ENCODE measurements around the gene SLC45A3.

Gene SLC45A3

DNA sequence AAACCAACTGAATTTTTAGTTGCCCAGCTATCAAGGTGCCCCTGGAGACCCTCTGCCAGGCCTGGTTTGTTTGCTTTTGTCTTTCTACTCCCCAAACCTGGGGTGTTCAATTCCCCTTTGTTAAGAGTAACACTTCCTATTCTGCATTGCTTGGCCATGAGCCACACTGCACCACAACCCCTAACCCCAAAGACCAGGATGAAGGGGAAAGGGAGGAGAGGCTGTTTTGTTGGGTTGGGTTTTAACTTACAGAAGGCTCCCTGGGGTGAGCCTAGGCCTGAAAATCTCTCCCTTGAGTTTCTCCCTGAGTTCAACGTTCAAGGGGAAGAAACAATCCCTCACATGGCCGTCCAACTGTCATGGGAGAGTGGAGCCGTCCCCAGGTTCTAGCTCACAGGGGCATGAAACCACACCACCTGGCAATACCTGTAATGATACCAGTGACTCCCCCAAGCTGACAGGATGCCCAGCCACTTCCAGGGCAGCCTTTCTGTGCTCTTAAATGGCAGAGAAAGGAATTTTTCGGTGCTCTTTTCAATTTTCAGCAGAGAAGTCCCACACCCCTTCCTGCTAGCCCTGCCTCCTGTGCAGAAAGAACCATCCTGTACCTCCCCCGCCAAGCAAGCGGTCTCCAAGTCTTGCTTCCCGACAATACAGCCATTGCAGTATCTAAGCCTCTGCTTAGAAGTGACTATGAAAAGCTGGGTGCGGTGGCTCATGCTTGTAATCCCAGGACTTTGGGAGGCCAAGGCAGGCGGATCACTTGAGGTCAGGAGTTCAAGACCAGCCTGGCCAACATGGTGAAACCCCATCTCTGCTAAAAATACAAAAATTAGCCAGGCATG is 14.9 kb downstream of the SLC45A3 start:
- Histone ChIP-seq H2BK12ac (ENCODE audit: low read length in 2 of 2) (no peak overlapping the region), H2BK15ac (ENCODE audit: low read depth, poor library complexity, severe bottlenecking) (no peak overlapping the region), H3K4me1 (ENCODE audit: control insufficient read depth, insufficient read depth, low read depth, low read length) (peaks cover 35% of the 10 kb centered on the region), H3K79me1 (replicated peaks; ENCODE audit: low read length, poor library complexity, severe bottlenecking) (peaks cover 43% of the 10 kb centered on the region), H3K14ac (ENCODE audit: low read length in 2 of 2) (no peak overlapping the region), H3K36me3 (ENCODE audit: control insufficient read depth in 1 of 2, insufficient read depth in 2 of 2, low read depth in 1 of 2, low read length in 2 of 2) (peaks cover 0 to 34% of the 10 kb centered on the region in 2 experiments), H3K9ac (ENCODE audit: low read length) (no peak overlapping the region), H3K4me2 (ENCODE audit: low read length, poor library complexity, severe bottlenecking) (no peak overlapping the region), H3K27me3 (ENCODE audit: control insufficient read depth in 1 of 2, insufficient read depth in 1 of 2, low read length in 2 of 2) (peaks cover 0 to 35% of the 10 kb centered on the region in 2 experiments), H3K23ac (ENCODE audit: low read length in 2 of 2) (no peak overlapping the region), H2BK5ac (ENCODE audit: low read depth, low read length, poor library complexity, severe bottlenecking) (no peak overlapping the region), H4K8ac (ENCODE audit: low read length) (no peak overlapping the region), H3K27ac (ENCODE audit: low read length, poor library complexity, severe bottlenecking) (peak overlapping the region; percentile 20), H2AK5ac (ENCODE audit: low read length, severe bottlenecking) (no peak overlapping the region), H3K9me3 (ENCODE audit: control insufficient read depth, low read length) (no peaks in the 10 kb centered on the region), H4K91ac (ENCODE audit: low read length) (no peak overlapping the region), H2AFZ (ENCODE audit: low read depth, low read length) (no peak overlapping the region), H3K4me3 (ENCODE audit: insufficient read depth in 1 of 2, low read depth in 1 of 2, low read length in 2 of 2) (no peak overlapping the region), H3K4ac (ENCODE audit: low read depth in 1 of 2, low read length in 2 of 2) (no peak overlapping the region), H2BK120ac (ENCODE audit: low read depth, low read length) (no peak overlapping the region), H3K18ac (ENCODE audit: low read depth in 1 of 2, low read length in 2 of 2) (no peak overlapping the region)
- WGBS, result 95% methylated on average over 8 of the region's 9 CpGs
- no peak for DNase-seq

DNA sequence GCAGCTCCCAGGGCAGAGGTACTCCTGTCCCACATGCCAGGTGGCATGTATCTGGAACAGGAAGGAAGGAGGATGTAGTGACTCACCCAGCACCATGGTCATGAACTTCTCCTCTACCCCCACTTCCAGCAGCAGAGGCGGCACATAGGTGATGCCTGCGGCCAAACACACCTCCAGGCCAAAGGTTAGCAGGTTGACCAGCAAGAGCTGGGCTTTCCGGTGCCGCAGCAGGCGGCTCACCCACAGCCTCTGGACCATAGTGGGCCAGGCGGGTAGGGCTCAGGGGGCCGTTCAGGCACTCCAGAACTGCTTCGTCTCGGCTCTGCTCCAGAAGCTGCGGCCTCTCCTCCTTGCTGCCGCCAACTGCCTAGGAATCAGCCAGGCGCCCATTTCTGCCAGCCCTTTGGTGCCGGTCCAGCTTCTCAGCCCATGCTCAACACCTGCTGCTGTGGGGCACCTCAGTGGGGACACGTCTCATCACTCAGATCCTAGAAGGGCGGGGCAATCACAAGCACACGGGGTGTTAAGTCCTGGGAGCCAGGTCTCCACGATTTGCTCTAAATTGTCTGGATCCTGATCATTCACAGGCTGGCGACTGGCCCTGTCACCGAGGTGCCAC is 15.8 kb downstream of the SLC45A3 start:
- Histone ChIP-seq H3K14ac (ENCODE audit: low read length in 2 of 2) (no peak overlapping the region), H2BK12ac (ENCODE audit: low read length in 2 of 2) (no peak overlapping the region), H3K79me1 (replicated peaks; ENCODE audit: low read length, poor library complexity, severe bottlenecking) (peaks cover 34% of the 10 kb centered on the region), H3K9me3 (ENCODE audit: control insufficient read depth, low read length) (no peaks in the 10 kb centered on the region), H2AFZ (ENCODE audit: low read depth, low read length) (no peak overlapping the region), H3K18ac (ENCODE audit: low read depth in 1 of 2, low read length in 2 of 2) (peak overlapping the region in 1 of 2 experiments; percentile 19), H3K9ac (ENCODE audit: low read length) (no peak overlapping the region), H3K4me3 (ENCODE audit: insufficient read depth in 1 of 2, low read depth in 1 of 2, low read length in 2 of 2) (no peak overlapping the region), H3K27ac (ENCODE audit: low read length, poor library complexity, severe bottlenecking) (no peak overlapping the region), H3K4me2 (ENCODE audit: low read length, poor library complexity, severe bottlenecking) (no peak overlapping the region), H4K91ac (ENCODE audit: low read length) (no peak overlapping the region), H3K4ac (ENCODE audit: low read depth in 1 of 2, low read length in 2 of 2) (no peak overlapping the region), H3K4me1 (ENCODE audit: control insufficient read depth, insufficient read depth, low read depth, low read length) (peaks cover 27% of the 10 kb centered on the region), H2BK5ac (ENCODE audit: low read depth, low read length, poor library complexity, severe bottlenecking) (no peak overlapping the region), H3K36me3 (ENCODE audit: control insufficient read depth in 1 of 2, insufficient read depth in 2 of 2, low read depth in 1 of 2, low read length in 2 of 2) (peaks cover 0 to 38% of the 10 kb centered on the region in 2 experiments), H2AK5ac (ENCODE audit: low read length, severe bottlenecking) (no peak overlapping the region), H4K8ac (ENCODE audit: low read length) (no peak overlapping the region), H2BK120ac (ENCODE audit: low read depth, low read length) (no peak overlapping the region), H3K27me3 (ENCODE audit: control insufficient read depth in 1 of 2, insufficient read depth in 1 of 2, low read length in 2 of 2) (peaks cover 0 to 38% of the 10 kb centered on the region in 2 experiments), H3K23ac (ENCODE audit: low read length in 2 of 2) (no peak overlapping the region), H2BK15ac (ENCODE audit: low read depth, poor library complexity, severe bottlenecking) (no peak overlapping the region)
- DNase-seq, result peak; percentile 24
- 89% methylated on average over 17 of the region's 19 CpGs for WGBS

DNA sequence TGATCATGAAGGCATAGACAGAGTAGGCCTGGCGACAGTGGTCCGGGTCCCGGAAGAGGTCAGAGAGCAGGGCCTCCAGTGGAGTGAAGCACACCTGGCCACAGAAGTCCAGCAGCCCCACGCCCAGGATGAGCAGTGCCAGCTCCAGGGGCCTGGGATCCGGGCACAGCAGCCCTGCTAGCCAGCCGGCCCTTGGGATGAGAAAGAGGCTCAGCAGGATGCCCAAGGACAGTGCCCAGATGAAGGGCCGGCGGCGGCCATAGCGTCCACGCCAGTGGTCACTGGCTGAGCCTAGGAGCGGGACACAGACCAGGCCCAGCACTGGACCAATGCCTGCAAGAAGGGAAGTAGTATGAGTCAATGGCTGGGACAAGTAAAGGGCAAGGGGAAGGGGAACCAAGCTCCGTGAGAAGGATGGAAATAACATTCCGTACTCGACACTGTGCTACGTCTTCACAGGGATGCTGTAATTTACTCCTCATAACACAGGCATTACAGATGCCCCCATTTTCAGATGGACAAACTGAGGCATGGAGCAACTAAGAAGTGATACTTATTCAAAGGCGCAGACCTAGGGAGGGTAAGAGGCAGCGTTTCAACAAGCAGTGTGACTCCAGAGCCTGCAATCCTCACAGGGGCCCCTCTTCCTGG is 16.9 kb downstream of the SLC45A3 start:
- Histone ChIP-seq H3K23ac (ENCODE audit: low read length in 2 of 2) (no peak overlapping the region), H3K18ac (ENCODE audit: low read depth in 1 of 2, low read length in 2 of 2) (no peak overlapping the region), H3K4me3 (ENCODE audit: insufficient read depth in 1 of 2, low read depth in 1 of 2, low read length in 2 of 2) (no peak overlapping the region), H3K4ac (ENCODE audit: low read depth in 1 of 2, low read length in 2 of 2) (no peak overlapping the region), H2BK5ac (ENCODE audit: low read depth, low read length, poor library complexity, severe bottlenecking) (no peak overlapping the region), H2AK5ac (ENCODE audit: low read length, severe bottlenecking) (no peak overlapping the region), H3K79me1 (replicated peaks; ENCODE audit: low read length, poor library complexity, severe bottlenecking) (peaks cover 23% of the 10 kb centered on the region), H3K4me1 (ENCODE audit: control insufficient read depth, insufficient read depth, low read depth, low read length) (peaks cover 19% of the 10 kb centered on the region), H2BK120ac (ENCODE audit: low read depth, low read length) (no peak overlapping the region), H4K91ac (ENCODE audit: low read length) (no peak overlapping the region), H3K9ac (ENCODE audit: low read length) (no peak overlapping the region), H3K27ac (ENCODE audit: low read length, poor library complexity, severe bottlenecking) (no peak overlapping the region), H2BK15ac (ENCODE audit: low read depth, poor library complexity, severe bottlenecking) (no peak overlapping the region), H3K14ac (ENCODE audit: low read length in 2 of 2) (no peak overlapping the region), H2AFZ (ENCODE audit: low read depth, low read length) (no peak overlapping the region), H4K8ac (ENCODE audit: low read length) (no peak overlapping the region), H3K27me3 (ENCODE audit: control insufficient read depth in 1 of 2, insufficient read depth in 1 of 2, low read length in 2 of 2) (peaks cover 0 to 31% of the 10 kb centered on the region in 2 experiments), H3K4me2 (ENCODE audit: low read length, poor library complexity, severe bottlenecking) (no peak overlapping the region), H3K9me3 (ENCODE audit: control insufficient read depth, low read length) (no peaks in the 10 kb centered on the region), H2BK12ac (ENCODE audit: low read length in 2 of 2) (no peak overlapping the region), H3K36me3 (ENCODE audit: control insufficient read depth in 1 of 2, insufficient read depth in 2 of 2, low read depth in 1 of 2, low read length in 2 of 2) (peaks cover 0 to 42% of the 10 kb centered on the region in 2 experiments)
- WGBS, result 94% methylated on average over 18 of the region's 18 CpGs
- no peak for DNase-seq

DNA sequence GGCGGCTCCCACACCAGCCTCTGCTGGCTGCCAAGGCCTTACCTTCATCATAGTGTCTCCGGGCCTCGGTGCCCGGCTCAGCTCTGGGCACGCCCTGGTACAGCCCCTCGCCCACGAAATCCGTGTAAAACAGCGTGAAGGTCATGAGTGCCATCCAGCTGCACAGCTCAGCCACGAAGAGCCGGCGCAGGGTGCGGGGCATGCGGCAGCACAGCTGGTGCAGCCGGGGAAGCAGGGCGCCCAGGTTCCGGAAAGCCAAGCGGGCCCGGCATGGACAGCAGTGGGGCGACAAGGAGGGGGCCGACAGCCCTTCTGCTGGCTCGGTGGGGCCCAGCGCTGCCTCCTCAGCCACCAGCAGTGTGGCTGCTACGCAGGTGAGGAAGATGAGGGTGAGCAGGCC is 17.5 kb downstream of the SLC45A3 start:
- Histone ChIP-seq H3K4me1 (ENCODE audit: control insufficient read depth, insufficient read depth, low read depth, low read length) (peaks cover 19% of the 10 kb centered on the region), H3K18ac (ENCODE audit: low read depth in 1 of 2, low read length in 2 of 2) (no peak overlapping the region), H3K27me3 (ENCODE audit: control insufficient read depth in 1 of 2, insufficient read depth in 1 of 2, low read length in 2 of 2) (peaks cover 0 to 25% of the 10 kb centered on the region in 2 experiments), H3K36me3 (ENCODE audit: control insufficient read depth in 1 of 2, insufficient read depth in 2 of 2, low read depth in 1 of 2, low read length in 2 of 2) (peaks cover 0 to 42% of the 10 kb centered on the region in 2 experiments), H2BK120ac (ENCODE audit: low read depth, low read length) (no peak overlapping the region), H3K9me3 (ENCODE audit: control insufficient read depth, low read length) (no peaks in the 10 kb centered on the region), H3K14ac (ENCODE audit: low read length in 2 of 2) (no peak overlapping the region), H3K4me3 (ENCODE audit: insufficient read depth in 1 of 2, low read depth in 1 of 2, low read length in 2 of 2) (no peak overlapping the region), H3K23ac (ENCODE audit: low read length in 2 of 2) (no peak overlapping the region), H2BK15ac (ENCODE audit: low read depth, poor library complexity, severe bottlenecking) (no peak overlapping the region), H2BK5ac (ENCODE audit: low read depth, low read length, poor library complexity, severe bottlenecking) (no peak overlapping the region), H2AK5ac (ENCODE audit: low read length, severe bottlenecking) (no peak overlapping the region), H3K79me1 (replicated peaks; ENCODE audit: low read length, poor library complexity, severe bottlenecking) (peaks cover 19% of the 10 kb centered on the region), H2AFZ (ENCODE audit: low read depth, low read length) (no peak overlapping the region), H4K91ac (ENCODE audit: low read length) (peak overlapping the region; percentile 52), H3K4me2 (ENCODE audit: low read length, poor library complexity, severe bottlenecking) (no peak overlapping the region), H3K27ac (ENCODE audit: low read length, poor library complexity, severe bottlenecking) (no peak overlapping the region), H3K9ac (ENCODE audit: low read length) (no peak overlapping the region), H4K8ac (ENCODE audit: low read length) (no peak overlapping the region), H2BK12ac (ENCODE audit: low read length in 2 of 2) (no peak overlapping the region), H3K4ac (ENCODE audit: low read depth in 1 of 2, low read length in 2 of 2) (no peak overlapping the region)
- 98% methylated on average over 24 of the region's 24 CpGs for WGBS
- no peak for DNase-seq
